PC-9 (cell line): Measurements from ENCODE around the gene GATA2. TPM values are rescaled to one million over a fixed set of nuclear protein-coding genes. Genes with fewer than 3 reads are reported as not detected.

ENCODE experiments used
- BruUV-seq: library from RNA; stranded (reverse); fragments of 400-500 nt; replicated peaks from 2 replicates; lab custom pipeline; 2021; lab: Mats Ljungman, UMichigan
- CTCF ChIA-PET: fragments of 300-600 bp; sonication (Branson Sonifier 250); formaldehyde crosslinking; loops from one replicate; lab custom pipeline; 2022; ENCODE audit warnings: antibody characterized with exemption; lab: Charles Lee
- POLR2A ChIA-PET: fragments of 300-600 bp; sonication (Branson Sonifier 250); formaldehyde crosslinking; loops from one replicate; lab custom pipeline; 2022; ENCODE audit warnings: antibody characterized with exemption; ENCODE audit not compliant: unreplicated experiment; lab: Charles Lee
- DNase-seq, 2 experiments: peaks; one replicate each; pipeline versions ENCODE4 v3.0.0 to v3.0.0-alpha.2; 2015 to 2022; ENCODE audit warnings: mixed read lengths in 1 of 2
- H2AFZ ChIP-seq: fragments of 200-600 bp; sonication (generic); 2 replicates; pipeline ENCODE4 v1.8.1; 2017; ENCODE audit warnings: antibody characterized with exemption
- H3F3A ChIP-seq: fragments of 200-600 bp; sonication (generic); 2 replicates; pipeline ENCODE4 v1.8.1; 2017; ENCODE audit warnings: antibody characterized with exemption, mild to moderate bottlenecking, low read depth; ENCODE audit not compliant: insufficient read depth
- H3K27ac ChIP-seq: fragments of 200-600 bp; sonication (generic); 2 replicates; pipeline ENCODE4 v1.6.1; 2016; ENCODE audit warnings: mixed run types
- H3K27me3 ChIP-seq: fragments of 200-600 bp; sonication (generic); 2 replicates; pipeline ENCODE4 v1.6.1; 2016; ENCODE audit warnings: low read depth, mixed run types; ENCODE audit not compliant: insufficient read depth
- H3K36me3 ChIP-seq: fragments of 200-600 bp; sonication (generic); 2 replicates; pipeline ENCODE4 v1.6.1; 2016; ENCODE audit warnings: low read depth, mixed run types
- H3K4me1 ChIP-seq: fragments of 200-600 bp; sonication (generic); replicated peaks from 2 replicates; pipeline ENCODE4 v1.6.1; 2016; ENCODE audit warnings: mixed run types; ENCODE audit not compliant: insufficient read depth
- H3K4me2 ChIP-seq: fragments of 200-600 bp; sonication (generic); 2 replicates; pipeline ENCODE4 v1.6.1; 2017; ENCODE audit warnings: mixed run types
- H3K4me3 ChIP-seq: fragments of 200-600 bp; sonication (generic); 2 replicates; pipeline ENCODE4 v1.6.1; 2016; ENCODE audit warnings: mixed run types
- H3K79me2 ChIP-seq: fragments of 200-600 bp; sonication (generic); 2 replicates; pipeline ENCODE4 v1.6.1; 2017; ENCODE audit warnings: low read depth, mixed run types
- H3K9me2 ChIP-seq: fragments of 200-600 bp; sonication (generic); 2 replicates; pipeline ENCODE4 v1.8.1; 2017; ENCODE audit warnings: mild to moderate bottlenecking; ENCODE audit not compliant: insufficient read depth
- H3K9me3 ChIP-seq: fragments of 200-600 bp; sonication (generic); 2 replicates; pipeline ENCODE4 v1.8.1; 2016; ENCODE audit warnings: low read depth; ENCODE audit not compliant: insufficient read depth
- H4K20me1 ChIP-seq: fragments of 200-600 bp; sonication (generic); 2 replicates; pipeline ENCODE4 v1.8.1; 2017; ENCODE audit not compliant: insufficient read depth
- EZH2 ChIP-seq: fragments of 200-600 bp; sonication (generic); IDR thresholded peaks from 2 replicates; pipeline ENCODE4 v1.8.0; 2017; ENCODE audit warnings: antibody characterized with exemption, low read depth
- intact Hi-C: fragments of 100-400 bp; cut with micrococcal nuclease; formaldehyde crosslinking; loops from one replicate; pipeline ENCODE4 v1.10.0; 2022; ENCODE audit not compliant: unreplicated experiment
- total RNA-seq: library from RNA; stranded (reverse); gene quantifications from 2 replicates; pipeline ENCODE4 v1.2.3, GENCODE V29; 2021
- TF ChIP-seq, protein P1 (sequence below): fragments of 200-600 bp; sonication (generic); conservative IDR thresholded peaks from 2 replicates; pipeline ENCODE4 v1.6.1; 2017; ENCODE audit warnings: mixed run types, antibody characterized with exemption, mild to moderate bottlenecking, moderate library complexity

The GATA2 gene
- total RNA-seq, 1 experiment from 2014 or later = 29.0 TPM

DNA sequence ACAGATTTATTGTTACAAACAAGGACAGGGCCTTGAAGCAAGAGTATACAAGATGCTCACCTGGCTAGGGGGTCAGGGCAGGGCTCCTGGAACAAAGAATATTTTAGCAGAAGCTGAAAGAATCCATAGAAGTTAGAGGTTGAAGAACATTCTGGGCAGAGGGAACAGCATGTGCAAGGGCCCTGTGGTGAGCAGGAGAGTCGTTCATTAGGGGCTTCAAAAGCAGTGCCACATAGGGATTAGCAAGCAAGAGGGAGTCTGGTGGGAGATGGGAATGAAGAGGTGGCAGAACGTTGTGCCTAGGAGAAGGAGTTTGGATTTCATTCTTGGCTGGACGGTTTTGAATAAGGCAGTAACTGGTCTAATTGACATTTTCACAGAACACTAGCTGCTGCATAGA, 49.2 kb downstream of the GATA2 start:
- H3K4me2 ChIP-seq = no peak overlapping the region
- no peaks in the 10 kb centered on the region for H3K9me3 ChIP-seq
- CTCF ChIA-PET = no interaction called here
- BruUV-seq = no TSS peak
- H3K9me2 ChIP-seq = no peaks in the 10 kb centered on the region
- H3K27me3 ChIP-seq = no peaks in the 10 kb centered on the region
- no peaks in the 10 kb centered on the region for H3K36me3 ChIP-seq
- H3K27ac ChIP-seq = no peak overlapping the region
- peaks cover 11% of the 10 kb centered on the region for H3K4me1 ChIP-seq
- no peak for DNase-seq
- POLR2A ChIA-PET = no interaction called here
- H4K20me1 ChIP-seq = no peaks in the 10 kb centered on the region
- no peaks in the 10 kb centered on the region for H3F3A ChIP-seq
- TF ChIP-seq EZH2 = no peak
- TF ChIP-seq, protein P1, sequence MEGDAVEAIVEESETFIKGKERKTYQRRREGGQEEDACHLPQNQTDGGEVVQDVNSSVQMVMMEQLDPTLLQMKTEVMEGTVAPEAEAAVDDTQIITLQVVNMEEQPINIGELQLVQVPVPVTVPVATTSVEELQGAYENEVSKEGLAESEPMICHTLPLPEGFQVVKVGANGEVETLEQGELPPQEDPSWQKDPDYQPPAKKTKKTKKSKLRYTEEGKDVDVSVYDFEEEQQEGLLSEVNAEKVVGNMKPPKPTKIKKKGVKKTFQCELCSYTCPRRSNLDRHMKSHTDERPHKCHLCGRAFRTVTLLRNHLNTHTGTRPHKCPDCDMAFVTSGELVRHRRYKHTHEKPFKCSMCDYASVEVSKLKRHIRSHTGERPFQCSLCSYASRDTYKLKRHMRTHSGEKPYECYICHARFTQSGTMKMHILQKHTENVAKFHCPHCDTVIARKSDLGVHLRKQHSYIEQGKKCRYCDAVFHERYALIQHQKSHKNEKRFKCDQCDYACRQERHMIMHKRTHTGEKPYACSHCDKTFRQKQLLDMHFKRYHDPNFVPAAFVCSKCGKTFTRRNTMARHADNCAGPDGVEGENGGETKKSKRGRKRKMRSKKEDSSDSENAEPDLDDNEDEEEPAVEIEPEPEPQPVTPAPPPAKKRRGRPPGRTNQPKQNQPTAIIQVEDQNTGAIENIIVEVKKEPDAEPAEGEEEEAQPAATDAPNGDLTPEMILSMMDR = no peak
- H3K79me2 ChIP-seq = no peaks in the 10 kb centered on the region
- H2AFZ ChIP-seq = no peak overlapping the region
- intact Hi-C loops = no loop called here
- H3K4me3 ChIP-seq = no peak overlapping the region

DNA sequence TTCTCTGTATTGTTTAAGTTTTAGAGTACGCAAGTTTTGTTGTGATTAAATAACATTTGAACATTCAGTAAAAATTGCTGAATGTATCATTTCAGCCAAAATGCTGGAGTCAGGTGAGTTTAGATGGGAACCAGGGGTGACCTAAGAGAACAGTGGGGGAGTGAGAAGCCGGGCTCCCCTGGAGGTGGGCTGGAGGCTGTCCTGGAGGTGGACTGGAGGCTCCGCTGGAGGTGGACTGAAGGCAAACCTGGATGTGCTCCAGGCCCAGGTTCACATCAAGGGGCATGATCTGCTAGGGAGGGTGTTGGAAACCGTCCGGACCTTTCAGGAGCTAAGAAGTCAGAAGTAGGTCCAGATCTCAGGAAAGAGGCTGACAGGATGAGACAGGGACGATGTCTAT, 50.1 kb downstream of the GATA2 start:
- ChIA-PET POLR2A (no interaction called here), CTCF (no interaction called here)
- no TSS peak for BruUV-seq

DNA sequence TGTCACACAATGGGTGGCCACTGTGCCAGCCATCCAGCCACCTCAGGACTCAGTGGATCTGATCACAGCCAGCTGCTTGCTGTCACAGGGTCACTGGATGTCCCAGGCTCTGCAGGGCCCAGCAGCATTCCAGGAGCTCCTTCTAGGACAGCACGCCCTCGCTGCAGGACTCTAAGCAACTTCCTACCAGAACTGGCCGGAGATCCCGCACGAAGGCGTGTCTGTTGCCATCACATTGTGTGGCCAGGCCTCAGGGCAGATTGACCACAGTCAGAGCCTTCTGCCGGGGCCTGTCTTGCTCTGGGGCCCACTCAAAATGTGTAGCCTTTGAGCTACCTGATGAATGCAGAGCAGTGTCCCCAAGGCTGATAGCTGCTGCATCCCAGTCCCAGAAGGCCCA, 50.9 kb downstream of the GATA2 start:
- Histone ChIP-seq H4K20me1 (no peaks in the 10 kb centered on the region), H2AFZ (no peak overlapping the region), H3K4me1 (peaks cover 13% of the 10 kb centered on the region), H3K36me3 (no peaks in the 10 kb centered on the region), H3K79me2 (no peaks in the 10 kb centered on the region), H3K4me2 (no peak overlapping the region), H3K4me3 (no peak overlapping the region), H3K27ac (no peak overlapping the region), H3K9me2 (no peaks in the 10 kb centered on the region), H3F3A (peaks cover 2% of the 10 kb centered on the region; the same call in 1 of the 2 replicates), H3K27me3 (no peaks in the 10 kb centered on the region), H3K9me3 (peaks cover 6% of the 10 kb centered on the region; the same call in 1 of the 2 replicates)
- no peak for TF ChIP-seq EZH2
- TF ChIP-seq, protein P1 = no peak
- intact Hi-C loops = no loop called here
- ChIA-PET POLR2A (interaction anchor here (0.8 kb wide), 1 partner anchor 41 kb away, joined by 3 read pairs; no protein-coding TSS in a partner anchor), CTCF (no interaction called here)
- no TSS peak for BruUV-seq
- peak in 1 of 2 experiments; percentile 47 for DNase-seq

More for the DNA sequence above, 50.1 kb downstream of the GATA2 start:
- no peaks in the 10 kb centered on the region for H4K20me1 ChIP-seq
- no peaks in the 10 kb centered on the region for H3K9me2 ChIP-seq
- H3K79me2 ChIP-seq = no peaks in the 10 kb centered on the region
- no peak overlapping the region for H3K4me3 ChIP-seq
- no peaks in the 10 kb centered on the region for H3F3A ChIP-seq
- no peak for DNase-seq
- H2AFZ ChIP-seq = no peak overlapping the region
- H3K27me3 ChIP-seq = no peaks in the 10 kb centered on the region
- no peaks in the 10 kb centered on the region for H3K36me3 ChIP-seq
- intact Hi-C loops = no loop called here
- no peak for TF ChIP-seq EZH2
- TF ChIP-seq, protein P1 = no peak
- peaks cover 11% of the 10 kb centered on the region for H3K4me1 ChIP-seq
- no peak overlapping the region for H3K27ac ChIP-seq
- no peaks in the 10 kb centered on the region for H3K9me3 ChIP-seq
- H3K4me2 ChIP-seq = no peak overlapping the region
